ENCODE data around the gene RNF151. TPM values are rescaled to one million over a fixed set of nuclear protein-coding genes. Genes with fewer than 3 reads are reported as not detected.
"Not testable (repeated sequence)": the region's sequence is repeated elsewhere in the genome, so short reads cannot be mapped to it uniquely, and the experiment has no call there.

RNF151 gene
- total RNA-seq, 2 experiments from 2014 or later = not detected

- DNase-seq (no peak), ATAC-seq (no peak)
- H3K27ac Mint-ChIP-seq = peak overlapping the region; percentile 84
- H3K36me3 Mint-ChIP-seq = peaks cover 5% of the 10 kb centered on the region
- H3K4me1 Mint-ChIP-seq = peaks cover 45% of the 10 kb centered on the region
- H3K4me3 Mint-ChIP-seq = peak overlapping the region; percentile 79
- CTCF ChIA-PET = interaction anchor here (0.7 to 2.3 kb wide), 6 partner anchors 9 to 134 kb away, joined by 3 to 17 read pairs (median 4); no protein-coding TSS in a partner anchor
- H3K9me3 Mint-ChIP-seq (ENCODE audit: low read depth) = no peaks in the 10 kb centered on the region
- H3K27me3 Mint-ChIP-seq = no peaks in the 10 kb centered on the region
These were observed 40.6 kb downstream of the RNF151 start for GRCh38 chr16:2007081-2007836.

- Mint-ChIP-seq H3K27ac (peak overlapping the region; percentile 84), H3K9me3 (ENCODE audit: low read depth) (no peaks in the 10 kb centered on the region), H3K27me3 (no peaks in the 10 kb centered on the region), H3K4me3 (peak overlapping the region; percentile 79), H3K4me1 (peaks cover 45% of the 10 kb centered on the region), H3K36me3 (peaks cover 3% of the 10 kb centered on the region)
- CTCF ChIA-PET = interaction anchor here (0.7 to 2.3 kb wide), 7 partner anchors 9 to 133 kb away, joined by 3 to 17 read pairs (median 4); no protein-coding TSS in a partner anchor
- DNase-seq = peak; percentile 57
- no peak for ATAC-seq
These were observed 41.4 kb downstream of the RNF151 start for GRCh38 chr16:2008009-2008526.

- DNase-seq (peak; percentile 64), ATAC-seq (peak; percentile 5)
- H3K27ac Mint-ChIP-seq = peak overlapping the region; percentile 84
- H3K36me3 Mint-ChIP-seq = peaks cover 3% of the 10 kb centered on the region
- no peaks in the 10 kb centered on the region for H3K27me3 Mint-ChIP-seq
- peaks cover 45% of the 10 kb centered on the region for H3K4me1 Mint-ChIP-seq
- CTCF ChIA-PET = interaction anchor here (1.0 to 2.3 kb wide), 6 partner anchors 11 to 243 kb away, joined by 3 to 17 read pairs (median 3); partner anchors contain the start of genes ECI1 and RPS2
- peak overlapping the region; percentile 79 for H3K4me3 Mint-ChIP-seq
- H3K9me3 Mint-ChIP-seq (ENCODE audit: low read depth) = no peaks in the 10 kb centered on the region
These were observed 42.0 kb downstream of the RNF151 start for GRCh38 chr16:2008631-2009163.

DNA sequence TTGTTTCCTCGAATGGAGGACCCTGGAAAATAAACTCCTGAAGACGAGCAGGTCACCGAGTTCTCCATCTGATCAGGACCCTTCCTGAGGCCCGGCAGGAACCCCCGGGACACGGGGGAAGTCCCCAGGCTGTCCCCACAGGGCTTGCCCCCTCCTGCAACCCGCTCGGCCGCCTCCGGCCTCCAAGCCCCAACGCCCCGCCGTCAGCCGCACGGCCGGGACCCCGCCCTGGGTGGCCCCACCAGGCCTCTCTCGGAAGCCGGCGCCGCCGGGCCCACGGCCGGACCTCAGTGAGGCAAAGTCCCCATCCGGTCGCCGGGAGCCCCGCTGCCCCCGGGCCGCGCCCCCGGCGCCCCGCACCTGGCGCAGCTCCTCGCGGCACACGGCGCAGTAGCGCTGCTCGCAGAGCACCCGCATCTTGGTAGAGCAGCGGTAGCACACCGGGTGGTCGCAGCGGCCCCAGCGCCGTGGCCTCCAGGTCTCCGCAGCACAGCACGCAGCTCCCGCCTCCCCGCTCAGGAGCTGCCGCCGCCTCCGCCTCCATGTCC lies 42.6 kb downstream of the RNF151 start:
- Mint-ChIP-seq H3K4me3 (peak overlapping the region; percentile 79), H3K36me3 (peaks cover 3% of the 10 kb centered on the region), H3K27me3 (no peaks in the 10 kb centered on the region), H3K27ac (peak overlapping the region; percentile 84), H3K9me3 (ENCODE audit: low read depth) (no peaks in the 10 kb centered on the region), H3K4me1 (peaks cover 40% of the 10 kb centered on the region)
- DNase-seq (no peak), ATAC-seq (peak; percentile 26)
- CTCF ChIA-PET = interaction anchor here (1.1 to 2.3 kb wide), 4 partner anchors 12 to 242 kb away, joined by 3 to 17 read pairs (median 4); partner anchors contain the start of genes ECI1 and RPS2

GRCh38 chr16:2009791-2010510 lies 43.3 kb downstream of the RNF151 start, which contains the start of gene ZNF598:
TSS of gene ZNF598 (minus strand) at chr16:2009821.
- Mint-ChIP-seq H3K9me3 (ENCODE audit: low read depth) (no peaks in the 10 kb centered on the region), H3K27ac (peak within 1 kb of the TSS; percentile 91), H3K4me1 (peaks cover 36% of the 10 kb centered on the region), H3K27me3 (no peaks in the 10 kb centered on the region), H3K4me3 (peak within 1 kb of the TSS; percentile 85), H3K36me3 (peaks cover 3% of the 10 kb centered on the region)
- ATAC-seq (peak; percentile 96), DNase-seq (peak; percentile 84)
- CTCF ChIA-PET = interaction anchor here (1.1 to 3.1 kb wide), 2 partner anchors 45 to 131 kb away, joined by 3 to 14 read pairs; partner anchors contain the start of gene RPS2

- H3K36me3 Mint-ChIP-seq = not testable (repeated sequence)
- CTCF ChIA-PET = interaction anchor here (0.7 to 3.1 kb wide), 4 partner anchors 8 to 129 kb away, joined by 3 to 14 read pairs (median 6); no protein-coding TSS in a partner anchor
These were observed 45.1 kb downstream of the RNF151 start for GRCh38 chr16:2011726-2012125.

GRCh38 chr16:2013527-2013926 lies 46.9 kb downstream of the RNF151 start:
- Mint-ChIP-seq H3K27me3 (peaks cover 3% of the 10 kb centered on the region), H3K4me3 (no peak overlapping the region), H3K4me1 (peaks cover 9% of the 10 kb centered on the region), H3K36me3 (no peaks in the 10 kb centered on the region), H3K9me3 (ENCODE audit: low read depth) (no peaks in the 10 kb centered on the region), H3K27ac (no peak overlapping the region)
- CTCF ChIA-PET = interaction anchor here (1.2 to 2.2 kb wide), 2 partner anchors 9 to 10 kb away, joined by 6 read pairs; no protein-coding TSS in a partner anchor
- DNase-seq (no peak), ATAC-seq (no peak)

More at GRCh38 chr16:2011726-2012125, 45.1 kb downstream of the RNF151 start:
- ATAC-seq; H3K9me3 Mint-ChIP-seq (ENCODE audit: low read depth); DNase-seq; H3K4me3 Mint-ChIP-seq; H3K27ac Mint-ChIP-seq; H3K27me3 Mint-ChIP-seq: not testable (repeated sequence)
- H3K4me1 Mint-ChIP-seq = peaks cover 27% of the 10 kb centered on the region

GRCh38 chr16:2015117-2015946 lies 48.7 kb downstream of the RNF151 start:
- no peak overlapping the region for H3K27ac Mint-ChIP-seq
- H3K36me3 Mint-ChIP-seq = no peaks in the 10 kb centered on the region
- no peaks in the 10 kb centered on the region for H3K9me3 Mint-ChIP-seq (ENCODE audit: low read depth)
- peaks cover 2% of the 10 kb centered on the region for H3K4me1 Mint-ChIP-seq
- no peak overlapping the region for H3K4me3 Mint-ChIP-seq
- DNase-seq = no peak
- ATAC-seq = no peak
- peaks cover 13% of the 10 kb centered on the region for H3K27me3 Mint-ChIP-seq
- CTCF ChIA-PET = interaction anchor here (0.8 to 2.2 kb wide), 4 partner anchors 11 to 140 kb away, joined by 3 to 16 read pairs (median 5); partner anchors contain the start of gene TRAF7

DNA sequence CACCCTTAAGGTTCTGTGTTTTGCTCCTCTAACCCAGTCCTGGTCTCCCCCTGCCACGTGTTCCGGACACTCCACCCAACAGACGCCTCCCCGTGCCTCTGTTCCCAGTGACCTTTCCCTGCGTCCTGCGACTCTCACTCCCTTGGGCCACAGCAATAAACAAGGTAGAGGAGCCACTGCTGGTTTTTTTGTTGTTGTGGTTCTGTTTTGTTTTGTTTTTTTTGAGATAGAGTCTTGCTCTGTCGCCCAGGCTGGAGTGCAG lies 49.2 kb downstream of the RNF151 start:
- Mint-ChIP-seq H3K27me3 (peaks cover 17% of the 10 kb centered on the region), H3K9me3 (ENCODE audit: low read depth) (no peaks in the 10 kb centered on the region), H3K27ac (no peak overlapping the region), H3K4me3 (no peak overlapping the region), H3K36me3 (no peaks in the 10 kb centered on the region), H3K4me1 (no peaks in the 10 kb centered on the region)
- CTCF ChIA-PET = interaction anchor here (0.7 to 2.2 kb wide), 7 partner anchors 8 to 140 kb away, joined by 3 to 16 read pairs (median 5); partner anchors contain the start of genes NTHL1, TRAF7 and TSC2
- DNase-seq (no peak), ATAC-seq (no peak)

DNA sequence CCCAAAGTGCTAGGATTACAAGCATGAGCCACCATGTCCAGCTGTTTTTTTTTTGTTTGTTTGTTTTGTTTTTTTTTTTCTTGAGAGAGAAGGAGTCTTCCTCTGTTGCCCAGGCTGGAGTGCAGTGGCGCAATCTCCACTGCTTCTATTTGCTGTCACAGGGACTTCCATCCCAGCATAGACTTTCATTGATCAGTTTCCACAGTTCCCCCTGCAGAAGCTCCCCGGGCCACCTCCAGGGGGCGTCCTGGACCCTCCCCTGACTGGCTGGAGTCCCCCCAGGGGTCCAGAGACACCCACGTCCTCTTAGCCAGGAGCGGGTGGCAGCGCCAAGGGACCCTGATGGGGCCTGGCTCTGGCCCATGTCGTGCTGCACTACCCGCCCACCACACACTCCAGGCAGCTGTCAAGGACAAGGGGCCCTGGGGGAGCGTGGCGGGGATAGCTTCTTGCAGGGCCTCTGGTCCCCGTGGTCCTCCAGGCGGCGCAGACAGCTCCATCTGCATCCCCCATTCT lies 49.8 kb downstream of the RNF151 start:
- Mint-ChIP-seq H3K9me3 (ENCODE audit: low read depth) (no peaks in the 10 kb centered on the region), H3K4me3 (no peak overlapping the region), H3K36me3 (no peaks in the 10 kb centered on the region), H3K4me1 (no peaks in the 10 kb centered on the region), H3K27ac (no peak overlapping the region), H3K27me3 (peaks cover 22% of the 10 kb centered on the region)
- no peak for DNase-seq
- CTCF ChIA-PET = interaction anchor here (0.6 to 2.2 kb wide), 10 partner anchors 9 to 139 kb away, joined by 3 to 16 read pairs (median 5); partner anchors contain the start of genes NTHL1, TRAF7 and TSC2
- ATAC-seq = no peak
